WERI-Rb-1 (cell line): ENCODE data around the gene AQP12B.

Experiments used
- DNase-seq: peaks from one replicate; pipeline ENCODE4 v3.0.0-alpha.2; 2020
- H3K27ac ChIP-seq: fragments of 250-450 bp; sonication (Bioruptor Pico); 2 replicates; pipeline ENCODE4 v1.5.1; 2020; ENCODE audit warnings: mild to moderate bottlenecking, moderate library complexity
- H3K27me3 ChIP-seq: fragments of 250-450 bp; sonication (Bioruptor Pico); 2 replicates; pipeline ENCODE4 v1.5.1; 2021; ENCODE audit warnings: mild to moderate bottlenecking, low read depth, moderate library complexity; ENCODE audit not compliant: insufficient read depth, severe bottlenecking
- H3K36me3 ChIP-seq: fragments of 250-450 bp; sonication (Bioruptor Pico); 2 replicates; pipeline ENCODE4 v1.5.1; 2020; ENCODE audit warnings: mild to moderate bottlenecking, moderate library complexity
- H3K4me3 ChIP-seq: 2 replicates; pipeline ENCODE4 v1.5.1; 2011; ENCODE audit warnings: low read depth, mild to moderate bottlenecking, control low read depth, low read length
- H3K9me3 ChIP-seq: fragments of 250-450 bp; sonication (Bioruptor Pico); 2 replicates; pipeline ENCODE4 v1.5.1; 2021; ENCODE audit warnings: mild to moderate bottlenecking, moderate library complexity; ENCODE audit not compliant: severe bottlenecking
- CTCF ChIP-seq: IDR thresholded peaks from 2 replicates; pipeline ENCODE4 v1.5.1; 2011; ENCODE audit warnings: low read depth, mild to moderate bottlenecking, control low read depth, inconsistent platforms, low read length

The AQP12B gene

GRCh38 chr2:240646176-240646899, 36.3 kb downstream of the AQP12B start:
- no peaks in the 10 kb centered on the region for H3K27me3 ChIP-seq
- no peak overlapping the region for H3K4me3 ChIP-seq
- no peak overlapping the region for H3K27ac ChIP-seq
- H3K9me3 ChIP-seq, result no peaks in the 10 kb centered on the region
- no peaks in the 10 kb centered on the region for H3K36me3 ChIP-seq
- no peak for DNase-seq
- no peak for TF ChIP-seq CTCF

GRCh38 chr2:240645801-240646175, 36.9 kb downstream of the AQP12B start:
- Histone ChIP-seq H3K36me3 (no peaks in the 10 kb centered on the region), H3K27me3 (no peaks in the 10 kb centered on the region), H3K9me3 (no peaks in the 10 kb centered on the region), H3K4me3 (no peak overlapping the region), H3K27ac (no peak overlapping the region)
- TF ChIP-seq CTCF, result no peak
- DNase-seq, result no peak

GRCh38 chr2:240645346-240645745, 37.3 kb downstream of the AQP12B start:
- no peak for DNase-seq
- no peak for TF ChIP-seq CTCF

GRCh38 chr2:240644859-240645301, 37.8 kb downstream of the AQP12B start:
- no peak overlapping the region for H3K27ac ChIP-seq
- no peaks in the 10 kb centered on the region for H3K27me3 ChIP-seq
- H3K36me3 ChIP-seq, result no peaks in the 10 kb centered on the region
- TF ChIP-seq CTCF, result peak; percentile 19; the same call in 1 of the 2 replicates
- no peak for DNase-seq
- no peak overlapping the region for H3K4me3 ChIP-seq
- H3K9me3 ChIP-seq, result no peaks in the 10 kb centered on the region

More at GRCh38 chr2:240645346-240645745, 37.3 kb downstream of the AQP12B start:
- Histone ChIP-seq H3K4me3 (no peak overlapping the region), H3K9me3 (no peaks in the 10 kb centered on the region), H3K27ac (no peak overlapping the region), H3K27me3 (no peaks in the 10 kb centered on the region), H3K36me3 (no peaks in the 10 kb centered on the region)

- Histone ChIP-seq H3K27ac (no peak overlapping the region), H3K4me3 (no peak overlapping the region), H3K9me3 (no peaks in the 10 kb centered on the region), H3K27me3 (peaks cover 6% of the 10 kb centered on the region), H3K36me3 (no peaks in the 10 kb centered on the region)
- DNase-seq, result peak; percentile 43
- no peak for TF ChIP-seq CTCF
These were observed 38.5 kb downstream of the AQP12B start for GRCh38 chr2:240644171-240644651.

GRCh38 chr2:240643811-240644150, 38.9 kb downstream of the AQP12B start:
- no peak overlapping the region for H3K27ac ChIP-seq

More at GRCh38 chr2:240643811-240644150, 38.9 kb downstream of the AQP12B start:
- no peak for DNase-seq
- Histone ChIP-seq H3K4me3 (no peak overlapping the region), H3K27me3 (peaks cover 10% of the 10 kb centered on the region), H3K9me3 (no peaks in the 10 kb centered on the region), H3K36me3 (no peaks in the 10 kb centered on the region)
- TF ChIP-seq CTCF, result no peak
